HG02763 (cell line): ENCODE results near the gene FAM107B.
A peak's percentile ranks its signal among the peaks of the same experiment; 100 is the strongest.

Experiments
- ATAC-seq: cut with Tn5 transposase; IDR thresholded peaks from one replicate; pipeline ENCODE4 v1.9.1; 2021; ENCODE audit warnings: mild to moderate bottlenecking, moderate library complexity; ENCODE audit not compliant: unreplicated experiment

Gene FAM107B

DNA sequence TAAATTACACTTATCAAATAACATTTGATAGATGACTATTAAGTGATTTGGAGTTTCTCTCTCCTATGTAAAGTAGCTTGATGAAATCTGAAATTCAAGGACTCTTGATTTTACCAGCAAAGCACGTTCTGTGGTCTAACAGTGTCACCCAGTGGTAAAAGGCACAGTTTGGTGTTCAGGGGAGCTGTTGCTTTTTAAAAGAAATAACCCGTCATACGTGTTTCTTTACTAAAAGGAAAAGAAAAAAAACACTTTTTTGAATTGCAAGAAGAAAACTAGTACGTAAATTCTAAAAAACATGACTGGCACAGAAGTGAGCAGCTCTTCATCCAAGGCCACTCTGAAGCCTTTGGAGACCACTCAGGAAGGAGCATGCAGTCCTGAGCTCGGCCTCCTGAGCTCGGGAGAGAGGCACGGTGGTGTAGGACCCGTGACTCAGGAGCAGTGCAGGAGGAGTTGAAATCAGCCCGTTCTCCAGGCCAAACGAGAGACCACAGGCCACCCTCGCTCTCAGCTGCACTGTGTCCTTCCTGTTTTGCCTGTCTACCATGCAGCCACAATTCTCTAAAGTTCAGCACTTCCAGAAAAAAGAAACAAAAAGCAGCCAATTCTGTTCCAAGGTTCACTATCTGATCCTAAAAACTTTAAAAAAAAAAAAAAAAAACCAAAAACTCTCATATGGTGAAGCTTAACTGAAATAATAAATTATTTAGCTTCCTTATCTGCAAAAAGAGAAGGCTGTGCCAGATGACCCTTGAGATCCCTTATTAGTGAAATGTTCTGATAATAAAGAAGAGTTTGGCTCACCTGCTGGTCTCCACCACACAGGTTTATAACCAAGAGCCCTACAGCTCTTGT, 231.4 kb downstream of the FAM107B start:
- ATAC-seq: peak; percentile 48

DNA sequence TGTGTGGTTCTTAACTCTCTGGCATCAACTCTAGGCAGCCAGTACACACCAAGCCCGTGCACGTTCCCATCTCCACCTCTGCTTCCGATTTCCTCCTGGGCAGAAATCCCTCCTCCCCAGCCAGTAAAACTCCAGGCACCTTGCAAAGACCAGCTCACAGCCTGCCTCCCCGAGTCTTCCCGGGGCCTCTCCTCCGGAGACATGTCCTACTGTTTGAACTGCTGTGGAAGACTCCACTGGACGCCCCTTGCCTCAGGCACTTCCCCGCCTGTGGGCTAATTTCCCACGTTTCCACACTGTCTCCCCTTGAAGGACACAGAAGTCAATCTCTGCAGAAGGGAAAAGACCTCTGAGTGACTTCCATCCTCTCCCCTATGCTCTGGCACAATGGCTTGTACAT, 233.3 kb downstream of the FAM107B start:
- ATAC-seq: no peak

DNA sequence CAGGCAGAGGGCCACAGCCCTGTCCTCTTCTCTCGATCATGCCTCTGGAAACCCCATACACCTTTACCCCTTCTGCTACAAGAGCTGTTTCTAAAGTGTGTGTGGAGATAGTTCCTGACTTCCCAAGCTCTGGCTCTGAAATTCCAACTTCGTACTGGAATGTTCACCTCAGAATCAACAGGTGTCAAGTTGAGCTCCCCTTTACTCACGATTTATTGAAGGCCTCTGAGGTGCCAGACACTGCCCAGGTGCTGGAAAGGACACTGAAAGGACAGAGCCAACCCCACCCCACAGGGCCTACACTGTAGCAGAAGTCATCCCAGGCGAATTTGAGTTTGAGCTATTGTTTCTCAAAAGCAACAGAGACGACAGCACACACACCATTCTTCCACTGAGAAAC, 234.1 kb downstream of the FAM107B start:
- ATAC-seq: no peak

DNA sequence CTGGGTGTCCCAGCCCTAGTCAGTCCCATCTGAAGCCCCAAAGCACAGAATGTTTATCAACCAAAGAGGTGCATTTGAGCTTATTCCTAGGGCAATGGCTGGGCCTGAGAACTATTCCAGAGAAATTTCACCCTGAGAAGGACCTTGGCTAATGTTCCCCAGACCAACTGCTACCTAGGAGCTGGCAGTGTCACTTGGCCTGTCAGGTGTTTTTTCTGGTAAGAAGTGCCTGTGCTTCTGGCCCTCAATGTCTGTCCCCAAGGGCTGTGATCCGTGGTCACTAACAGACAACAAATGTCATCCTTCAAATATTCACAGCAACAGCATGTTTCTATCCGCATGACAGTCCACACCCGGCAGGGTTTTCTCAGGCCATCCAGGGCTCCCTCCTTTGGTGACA, 234.6 kb downstream of the FAM107B start:
- ATAC-seq: no peak

DNA sequence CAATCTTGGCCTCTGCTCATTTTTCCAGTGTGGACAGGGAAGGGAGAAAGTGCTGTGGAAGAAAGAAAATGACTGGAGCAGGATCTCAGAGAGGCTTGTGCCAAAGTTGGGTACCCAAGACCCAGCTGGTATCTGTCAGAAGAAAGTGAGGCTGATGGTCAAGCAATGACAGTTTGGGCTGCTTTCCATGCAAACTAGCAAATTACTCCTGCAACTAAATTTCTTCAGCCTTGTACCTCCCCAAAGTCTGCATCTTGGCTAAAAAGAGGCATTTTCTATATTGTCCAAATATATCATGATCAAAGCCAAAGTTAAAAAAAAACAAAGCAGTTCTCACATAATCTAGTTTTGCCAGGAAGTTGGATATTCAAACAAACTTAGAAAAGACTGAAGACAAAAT, 235.5 kb downstream of the FAM107B start:
- ATAC-seq: no peak

DNA sequence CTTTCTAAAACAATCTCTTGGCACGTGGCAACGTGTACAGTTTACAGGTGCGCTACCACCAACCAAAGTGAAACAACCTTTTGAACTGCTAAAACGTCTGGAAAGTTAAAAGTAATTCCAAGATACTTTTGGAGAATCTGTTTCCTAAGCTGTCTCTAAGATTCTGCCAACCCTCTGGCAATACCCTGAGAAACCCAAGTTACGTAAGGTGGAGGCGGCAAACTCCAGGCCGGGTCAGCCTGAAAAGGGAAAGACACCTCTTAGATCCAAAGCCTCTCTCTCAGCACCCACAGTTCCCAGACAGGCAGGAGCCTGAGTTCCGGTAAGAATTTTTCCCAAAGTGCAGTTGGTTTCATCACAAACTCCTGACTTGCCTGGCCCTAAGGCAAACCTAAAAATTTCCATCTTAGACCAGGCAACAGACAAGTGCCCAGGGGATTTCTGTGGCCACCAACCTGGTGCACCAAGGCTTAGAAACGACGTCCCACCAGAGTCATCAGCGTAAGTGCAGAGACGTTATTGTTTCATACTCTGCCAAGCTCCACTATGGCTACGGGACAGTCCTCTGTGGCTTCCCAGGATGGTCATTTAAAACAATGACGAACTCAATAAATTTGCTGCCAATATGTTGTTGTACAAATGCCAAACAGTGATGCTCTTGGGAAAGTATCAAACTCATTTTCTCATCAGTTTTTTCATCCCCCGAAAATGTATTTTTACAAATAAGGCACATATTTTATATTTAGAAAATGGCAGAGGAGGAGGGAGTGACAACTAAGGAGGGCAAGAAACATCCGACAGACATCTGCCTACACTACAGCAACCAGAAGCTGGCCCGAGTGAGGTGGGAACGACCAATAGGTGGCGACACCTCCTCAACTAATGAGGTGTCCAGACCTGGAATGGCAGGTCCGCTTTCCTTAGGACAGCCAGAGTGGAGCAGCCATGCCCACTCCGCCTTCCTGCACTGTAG, 238.2 kb downstream of the FAM107B start:
- ATAC-seq: no peak

DNA sequence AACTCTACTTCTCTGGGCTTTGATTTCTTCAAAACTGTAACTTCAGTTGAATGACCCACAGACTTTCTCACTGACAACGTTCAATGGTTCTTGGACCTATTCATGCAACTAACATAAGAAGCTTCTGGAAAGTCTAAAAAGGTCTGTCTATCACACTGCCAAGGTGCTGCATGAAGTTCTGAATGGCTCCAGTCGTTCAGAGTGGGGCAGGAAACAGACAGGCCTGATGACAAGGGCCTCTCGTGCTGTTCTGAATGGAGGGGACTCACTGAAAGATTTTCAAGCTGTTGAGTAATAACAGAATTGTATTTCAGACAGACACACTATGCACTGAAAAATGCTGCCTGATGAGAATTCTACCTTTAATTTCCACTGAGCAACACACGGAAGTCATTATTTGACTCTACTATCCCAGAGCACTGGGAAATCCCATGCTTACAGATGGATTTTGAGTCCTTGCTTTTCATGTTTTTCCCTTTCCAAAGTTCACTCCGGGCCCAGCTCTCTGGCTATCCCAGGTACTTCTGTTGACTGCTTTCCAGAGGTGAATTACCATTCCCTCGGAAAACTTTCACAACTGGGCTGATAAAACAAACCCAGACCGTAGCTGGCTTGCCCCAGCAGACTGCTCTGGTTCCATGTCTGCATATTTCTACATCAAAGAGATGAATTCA, 239.1 kb downstream of the FAM107B start:
- no peak for ATAC-seq

DNA sequence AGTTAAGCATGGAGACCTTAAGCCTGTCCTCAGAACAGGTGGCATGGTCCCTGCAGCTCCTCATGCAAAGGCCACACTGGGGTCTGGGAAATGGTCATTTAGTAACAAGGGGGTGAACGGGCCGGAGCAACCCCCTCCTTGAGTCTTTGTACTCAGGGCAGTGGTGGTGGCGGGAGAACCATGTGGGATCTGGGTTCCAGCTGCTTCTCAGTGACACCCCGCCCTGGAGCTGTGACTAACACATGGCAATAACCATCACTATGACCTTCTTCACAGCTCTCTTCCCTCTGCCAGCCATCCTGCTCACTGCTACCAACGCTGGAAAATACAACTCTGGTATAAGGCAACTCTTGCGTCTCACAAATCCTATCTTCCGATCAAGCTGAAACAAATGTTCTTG, 240.5 kb downstream of the FAM107B start:
- ATAC-seq: no peak

DNA sequence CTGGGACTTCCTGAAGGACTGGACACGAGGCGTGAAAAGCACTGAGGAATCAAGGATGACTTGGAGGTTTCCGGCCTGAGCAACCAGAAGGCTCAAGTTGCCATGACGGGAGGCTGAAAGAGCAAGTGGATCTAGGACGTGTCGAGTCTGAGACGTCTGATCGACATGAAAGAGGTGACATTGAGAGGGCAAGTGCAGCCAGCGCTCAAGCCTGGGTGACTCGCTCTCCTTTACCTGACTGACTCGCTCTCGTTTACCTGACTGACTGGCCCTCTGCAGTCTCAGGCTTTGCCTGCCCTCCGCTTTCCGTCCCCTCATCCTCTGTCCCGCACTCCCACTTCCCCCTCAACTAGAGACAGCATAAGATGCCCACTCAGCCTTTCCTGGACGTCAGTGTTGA, 241.4 kb downstream of the FAM107B start:
- ATAC-seq: no peak

DNA sequence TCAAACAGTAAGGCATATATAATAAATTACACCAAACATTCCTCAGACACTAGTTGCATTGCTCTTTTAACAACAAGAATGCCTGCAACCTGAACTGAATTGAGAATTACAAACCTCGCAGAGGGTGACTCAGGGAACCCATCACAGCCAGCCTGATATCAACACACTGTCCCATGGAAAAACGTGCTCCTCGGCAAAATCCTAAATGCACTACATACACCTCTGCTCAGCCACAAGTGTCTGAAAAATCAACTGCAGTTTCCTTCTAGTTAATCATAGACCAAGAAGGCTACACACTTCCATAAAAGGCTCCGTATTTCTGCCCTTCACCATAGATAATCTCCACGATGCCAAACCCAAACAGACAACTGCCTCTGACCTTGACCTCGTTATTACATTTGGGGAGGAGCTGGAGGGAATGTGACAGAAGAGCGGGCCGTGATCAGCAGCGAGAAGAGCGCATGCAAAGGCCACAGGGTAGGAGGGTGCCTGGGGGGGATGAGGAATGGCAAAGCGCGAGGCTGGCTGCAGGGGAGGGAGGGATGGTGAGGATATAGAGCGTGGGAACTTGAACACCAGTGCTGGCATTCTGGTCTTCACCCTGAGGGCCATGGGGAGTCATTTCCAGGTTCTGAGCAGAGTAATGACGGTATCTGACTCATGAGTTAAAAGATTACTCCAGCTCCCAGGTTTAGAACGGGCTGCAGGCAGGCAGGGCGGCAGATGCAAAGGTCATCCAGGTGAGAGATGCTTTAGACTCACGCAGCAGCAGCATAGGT, 242.0 kb downstream of the FAM107B start:
- ATAC-seq: no peak

DNA sequence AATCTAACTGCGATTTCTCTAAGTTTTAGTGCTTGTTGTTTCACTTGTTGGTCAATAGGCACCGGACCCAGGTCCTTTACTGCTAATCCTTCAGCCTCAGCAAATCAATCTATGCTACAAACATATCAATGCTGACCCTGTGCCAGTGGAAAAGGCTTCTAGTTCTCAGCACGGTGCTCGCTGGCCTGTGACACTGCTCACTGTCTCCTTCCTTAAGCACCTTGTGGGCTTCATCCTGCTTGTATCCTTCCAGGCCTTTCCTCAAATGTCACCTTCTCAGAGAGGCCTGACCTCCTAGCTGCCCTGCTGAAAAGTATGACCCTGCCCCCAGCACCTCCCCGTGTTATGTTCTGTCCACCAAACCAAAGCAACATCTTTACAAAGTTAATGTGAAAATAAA, 242.7 kb downstream of the FAM107B start:
- no peak for ATAC-seq

DNA sequence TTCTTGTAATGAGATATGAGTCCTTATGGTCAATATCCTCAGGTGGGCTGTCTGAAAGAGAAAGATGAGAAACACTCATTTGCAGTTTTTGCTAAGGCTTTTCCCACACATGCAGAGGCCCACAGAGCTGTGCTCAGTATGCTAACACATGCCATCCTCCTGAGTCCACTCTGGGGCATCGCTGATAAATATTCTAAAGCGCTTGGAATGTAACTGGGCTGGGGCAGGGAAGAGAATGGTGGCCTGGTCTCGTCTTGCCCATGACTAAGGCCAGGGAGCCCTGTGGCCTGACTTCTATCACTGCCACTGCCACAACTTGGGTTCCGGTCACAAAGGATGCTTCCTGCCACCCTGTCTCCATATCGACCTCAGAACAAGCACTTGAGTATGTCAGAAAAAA, 244.2 kb downstream of the FAM107B start:
- ATAC-seq: no peak

DNA sequence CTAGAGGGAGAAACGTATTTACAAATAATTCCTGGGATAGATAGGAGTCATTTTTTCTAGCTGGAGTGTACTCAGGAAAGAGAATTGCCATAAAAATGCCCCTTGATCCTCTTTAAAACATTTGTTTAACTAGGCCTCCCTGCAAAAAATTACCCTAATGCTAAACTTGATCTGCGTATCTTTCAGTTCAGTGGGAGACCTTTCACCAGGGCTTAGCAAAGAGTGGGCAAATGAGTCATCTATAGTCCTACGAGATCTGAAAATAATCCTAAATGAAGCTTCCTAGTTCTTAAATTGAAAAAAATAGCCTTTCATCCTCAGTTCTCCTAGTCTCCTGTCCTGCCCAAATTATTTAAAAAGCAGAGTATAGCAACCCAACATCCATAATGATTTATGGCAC, 245.3 kb downstream of the FAM107B start:
- ATAC-seq: no peak

DNA sequence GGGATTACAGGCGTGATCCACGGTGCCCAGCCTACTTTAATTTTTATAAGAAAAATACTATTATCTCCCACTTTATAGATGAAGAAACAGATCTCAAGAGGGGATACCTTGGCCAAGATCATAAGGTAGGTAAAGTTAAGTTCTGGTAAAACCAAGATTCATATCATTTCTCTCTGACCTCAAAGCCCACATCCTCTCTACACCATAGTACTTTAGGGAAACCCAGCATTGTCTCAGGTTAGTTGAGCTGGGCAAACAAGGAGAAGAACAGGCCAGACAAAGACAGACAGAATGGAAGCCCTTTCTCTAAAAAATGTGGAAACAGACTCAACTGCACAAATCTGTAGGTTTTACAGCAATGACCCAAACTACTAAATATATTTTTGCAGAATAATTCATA, 246.2 kb downstream of the FAM107B start:
- ATAC-seq: no peak

DNA sequence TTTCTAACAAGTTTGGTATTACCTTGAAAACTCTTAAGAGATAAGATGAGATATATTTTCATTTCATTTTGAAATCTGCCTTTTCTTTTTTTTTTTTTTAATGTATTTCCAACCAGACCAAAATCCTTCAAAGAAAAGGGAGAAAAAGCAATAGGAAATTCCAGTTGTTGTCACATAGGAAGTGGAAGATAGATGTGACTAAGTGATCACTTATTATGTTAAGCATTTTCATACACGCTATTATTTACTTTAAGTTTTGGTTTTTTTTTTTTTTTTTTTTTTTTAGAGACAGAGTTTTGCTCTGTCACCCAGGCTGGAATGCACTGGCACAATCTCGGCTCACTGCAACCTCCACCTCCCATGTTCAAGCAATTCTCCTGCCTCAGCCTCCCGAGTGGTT, 246.8 kb downstream of the FAM107B start:
- no peak for ATAC-seq

DNA sequence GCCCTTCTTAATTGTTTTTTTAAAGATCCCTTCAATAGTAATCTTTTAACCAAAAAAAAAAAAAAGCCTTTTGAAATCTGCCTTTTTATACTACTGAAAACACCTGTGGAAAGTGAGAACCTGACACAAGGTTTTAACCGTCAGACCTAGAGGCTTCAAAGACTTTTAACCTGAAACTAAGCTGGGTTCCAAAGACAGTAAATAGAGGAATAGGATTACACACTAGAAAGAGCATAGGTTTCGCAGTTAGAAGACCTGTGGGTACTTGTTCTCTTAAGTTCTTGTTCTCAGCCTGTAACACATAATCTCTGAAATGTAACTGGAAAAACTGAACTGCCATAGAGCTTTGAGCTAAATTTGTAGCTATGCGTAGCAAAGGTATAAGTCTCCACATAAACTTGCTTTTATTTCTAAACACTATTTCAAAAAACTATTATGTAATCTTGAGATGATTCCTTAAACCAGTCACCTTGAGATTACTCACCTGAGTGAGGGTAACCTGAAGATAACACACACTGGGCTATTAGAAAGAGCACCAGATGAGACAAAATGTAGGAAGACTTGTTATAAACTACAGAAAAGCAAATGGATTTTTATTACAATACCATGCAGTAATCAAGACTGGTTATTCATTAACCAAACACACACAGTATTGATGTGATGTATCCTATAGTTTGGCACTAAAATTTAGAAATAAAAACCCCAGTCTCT, 247.4 kb downstream of the FAM107B start:
- ATAC-seq: no peak

DNA sequence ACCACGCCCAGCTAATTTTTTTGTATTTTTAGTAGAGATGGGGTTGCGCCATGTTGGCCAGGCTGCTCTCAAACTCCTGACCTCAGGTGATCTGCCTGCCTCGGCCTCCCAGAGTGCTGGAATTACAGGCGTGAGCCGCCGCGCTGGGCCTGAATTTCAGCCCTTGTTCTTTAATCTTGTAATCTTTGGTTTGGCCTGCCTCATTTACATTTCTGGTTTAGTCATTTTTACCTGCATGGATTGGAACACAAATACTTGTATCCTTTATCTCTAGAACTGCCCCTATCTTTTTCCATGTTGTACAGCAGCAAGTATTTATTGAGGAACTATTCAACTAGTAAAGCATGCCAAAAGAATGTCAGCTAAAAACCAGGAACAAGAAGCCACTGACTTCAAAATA, 248.4 kb downstream of the FAM107B start:
- ATAC-seq: no peak

DNA sequence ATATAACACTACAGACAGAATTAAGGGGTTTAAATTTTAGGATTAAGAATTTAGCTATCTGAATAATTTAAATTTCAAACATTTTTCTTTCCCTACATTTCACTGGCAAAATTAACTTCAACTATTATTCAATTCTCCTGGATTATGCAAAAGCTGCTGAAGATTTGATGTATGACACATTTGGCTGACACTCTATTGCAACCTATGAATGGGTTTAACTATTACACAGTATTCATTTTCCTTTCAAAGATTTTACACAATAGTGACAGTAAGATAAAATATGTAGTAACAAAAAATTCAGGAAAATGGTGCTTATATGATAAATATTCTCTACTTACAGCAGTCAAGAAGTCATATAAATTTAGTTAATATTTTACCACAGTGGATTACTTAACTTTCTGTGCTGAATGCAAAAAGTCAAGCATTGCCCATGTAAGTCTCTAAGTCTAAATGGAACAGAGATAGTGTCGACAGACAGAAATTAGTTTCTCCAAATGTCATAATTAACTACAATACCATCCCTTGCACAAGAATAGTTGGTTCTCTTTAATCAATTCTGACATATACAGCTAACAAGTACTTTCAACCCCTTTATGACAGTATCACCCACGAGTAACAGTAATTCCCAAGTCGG, 249.9 kb downstream of the FAM107B start:
- ATAC-seq: no peak

DNA sequence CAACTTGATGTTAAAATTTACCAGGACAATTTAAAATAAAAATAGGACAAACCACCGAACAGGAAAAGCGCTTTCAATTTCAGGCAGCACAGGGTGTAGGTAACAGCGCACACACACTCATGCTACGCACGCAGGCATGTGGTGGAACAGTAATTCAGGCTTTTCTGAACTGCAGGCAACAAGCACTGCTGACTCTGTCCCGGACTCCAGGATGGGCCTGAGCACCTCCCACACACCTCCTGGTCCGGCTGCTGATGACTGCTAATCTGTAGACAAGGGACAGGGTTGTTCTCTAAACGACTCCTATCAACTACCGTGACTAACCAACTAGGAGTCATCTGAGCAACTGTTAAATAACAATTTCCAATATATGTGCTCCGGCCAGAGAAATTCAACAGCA, 251.4 kb downstream of the FAM107B start:
- ATAC-seq: no peak

DNA sequence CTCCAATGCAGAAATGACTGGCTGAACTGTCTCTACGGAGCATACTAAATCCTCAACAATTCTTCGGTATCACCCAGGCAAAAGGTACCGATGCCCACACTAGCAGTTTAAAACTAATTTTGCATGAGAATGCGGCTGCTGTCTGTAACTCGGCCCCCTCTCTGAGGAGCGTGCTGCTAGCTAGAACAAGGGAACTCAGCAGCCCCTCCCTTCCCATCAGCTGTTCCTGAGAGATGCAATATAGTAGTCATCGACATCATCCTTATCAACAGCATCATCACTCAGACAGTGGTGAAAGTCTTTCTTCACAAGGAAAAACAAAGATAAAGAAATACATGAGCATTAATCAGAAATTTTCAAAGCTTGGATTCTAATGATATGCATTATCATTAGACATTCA, 254.9 kb downstream of the FAM107B start:
- ATAC-seq: no peak
